Right hindlimb (tissue), 1 donor: ENCODE measurements around the gene SLC7A10.
A peak's percentile ranks its signal among the peaks of the same experiment; 100 is the strongest.
"Not testable (repeated sequence)": the region's sequence is repeated elsewhere in the genome, so short reads cannot be mapped to it uniquely, and the experiment has no call there.

Experiments used
- DNase-seq: peaks from one replicate; pipeline ENCODE4 v3.0.0-alpha.2; 2018

SLC7A10 gene

DNA sequence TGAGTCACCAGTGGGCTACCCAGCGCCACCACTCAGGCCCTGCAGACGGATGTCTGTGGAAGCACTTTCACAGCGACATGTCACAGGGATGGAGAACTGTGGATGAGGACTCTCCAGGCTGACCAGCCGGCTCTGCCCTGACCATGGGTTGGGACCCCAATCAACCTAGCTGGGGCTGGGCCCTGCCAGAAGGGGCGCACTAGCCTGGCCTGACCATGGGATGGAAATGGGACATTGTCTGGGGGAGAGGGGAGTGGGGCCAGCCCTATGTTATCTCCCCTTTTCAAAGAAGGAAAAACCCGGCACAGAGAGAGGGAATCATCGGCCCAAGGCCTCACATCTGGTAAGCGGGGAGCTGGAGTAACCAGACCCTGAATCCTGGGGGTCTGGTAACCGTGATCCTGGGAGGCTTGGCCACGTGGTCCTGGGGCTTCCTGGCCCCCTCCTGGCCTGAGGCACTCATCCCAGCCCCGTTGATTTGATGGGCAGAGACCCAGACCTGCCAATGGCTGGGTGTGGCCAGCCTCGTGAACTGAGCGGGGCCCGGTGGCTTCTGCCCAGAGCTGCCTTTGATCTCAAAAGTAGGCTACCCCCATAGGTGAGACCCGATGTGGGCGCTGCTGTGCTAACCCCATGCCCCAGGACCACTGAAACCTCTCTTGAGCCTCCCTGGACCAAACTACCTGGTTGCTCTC lies 11.2 kb upstream of the SLC7A10 start:
- DNase-seq, result no peak

DNA sequence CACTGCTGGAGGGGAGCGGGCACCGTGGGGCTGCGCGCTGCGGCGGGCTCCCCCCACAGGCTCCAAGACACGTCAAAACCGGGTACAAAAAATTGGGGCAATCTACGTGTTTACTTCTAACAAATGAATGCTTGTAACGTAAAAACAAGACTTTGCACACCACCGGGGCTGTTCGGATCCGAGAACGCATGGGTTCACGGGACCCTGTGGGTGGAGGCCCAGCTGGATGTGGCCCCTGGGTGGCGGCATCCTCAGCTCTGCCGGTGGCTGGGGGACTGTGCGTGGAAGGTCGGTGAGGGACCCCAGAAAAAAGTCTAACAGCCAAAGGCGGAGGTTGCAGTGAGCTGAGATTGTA lies 10.3 kb upstream of the SLC7A10 start:
- DNase-seq, result no peak

DNA sequence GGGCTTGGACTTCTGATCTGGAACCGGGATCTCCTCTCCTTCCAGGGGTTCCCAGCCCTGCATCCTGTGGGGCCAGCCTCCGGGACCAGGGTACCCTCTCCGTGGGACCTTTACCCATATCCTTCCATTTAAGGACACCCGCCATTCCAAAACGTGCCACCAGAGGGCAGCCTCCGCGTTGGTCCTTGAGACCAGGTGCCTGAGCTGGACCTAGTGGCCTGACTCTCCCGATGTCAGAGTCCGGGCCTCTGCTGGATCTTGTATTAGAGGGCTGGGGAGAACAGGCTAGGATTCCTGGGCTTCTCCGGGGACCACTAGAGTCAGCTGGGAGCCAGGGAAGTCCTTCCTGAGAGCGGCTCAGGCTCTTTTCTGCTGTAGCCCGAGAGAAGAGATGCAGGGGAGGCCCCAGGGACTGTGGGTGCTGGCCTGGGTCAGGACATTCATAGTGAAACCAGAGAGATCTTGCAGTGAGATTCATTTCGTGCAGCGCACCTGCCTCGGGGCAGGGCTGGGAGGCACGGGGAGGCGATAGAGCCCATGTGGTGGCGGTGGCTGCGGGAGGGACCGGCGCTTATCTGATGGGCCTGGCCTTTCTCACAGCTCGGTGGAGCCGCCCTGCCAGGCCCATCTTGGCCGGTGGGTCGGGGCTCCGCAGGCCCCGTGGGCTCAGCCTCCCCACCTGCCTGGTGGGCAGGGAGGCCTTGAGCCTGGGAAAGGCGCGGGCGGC lies 9.8 kb upstream of the SLC7A10 start:
- DNase-seq, result peak; percentile 64

DNA sequence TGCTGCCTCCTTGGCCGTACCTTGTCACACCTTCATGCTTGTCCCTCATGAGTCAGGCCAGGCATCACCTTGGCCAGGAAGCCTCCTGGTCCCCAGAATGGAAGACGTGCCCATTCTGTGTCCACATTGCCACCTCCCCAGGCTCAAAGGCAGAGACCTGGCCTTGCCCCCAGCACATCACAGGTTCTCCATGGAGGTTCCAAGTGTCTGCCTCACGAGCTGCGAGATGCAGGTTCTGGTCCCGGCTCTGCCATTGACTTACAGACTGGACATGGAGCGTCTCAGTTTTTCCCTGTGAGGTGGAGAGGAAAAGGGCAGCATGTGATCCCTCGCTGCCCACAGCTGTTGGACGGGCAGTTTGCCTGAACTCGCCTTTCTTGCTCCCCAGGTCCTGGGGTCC lies 9.1 kb upstream of the SLC7A10 start:
- no peak for DNase-seq

DNA sequence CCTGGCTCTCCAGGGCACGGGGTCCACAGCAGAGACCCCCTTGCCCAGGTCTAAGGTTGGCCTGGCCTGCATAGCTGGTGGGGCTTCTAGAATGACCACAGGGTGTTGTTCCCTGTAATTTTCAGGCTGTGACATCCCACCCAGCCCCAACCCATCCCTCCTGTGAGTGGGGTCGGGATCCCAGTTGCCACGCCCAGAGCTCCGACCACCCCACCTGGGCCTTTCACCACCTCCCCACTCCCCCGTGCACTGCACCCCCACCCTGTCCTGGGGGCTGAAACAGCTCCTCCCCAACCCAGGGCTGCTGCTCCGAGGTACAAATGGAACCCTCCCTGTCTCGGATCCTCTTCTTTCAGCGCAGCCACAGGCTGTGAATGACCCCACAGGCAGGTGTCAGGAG lies 8.4 kb upstream of the SLC7A10 start:
- DNase-seq, result no peak

DNA sequence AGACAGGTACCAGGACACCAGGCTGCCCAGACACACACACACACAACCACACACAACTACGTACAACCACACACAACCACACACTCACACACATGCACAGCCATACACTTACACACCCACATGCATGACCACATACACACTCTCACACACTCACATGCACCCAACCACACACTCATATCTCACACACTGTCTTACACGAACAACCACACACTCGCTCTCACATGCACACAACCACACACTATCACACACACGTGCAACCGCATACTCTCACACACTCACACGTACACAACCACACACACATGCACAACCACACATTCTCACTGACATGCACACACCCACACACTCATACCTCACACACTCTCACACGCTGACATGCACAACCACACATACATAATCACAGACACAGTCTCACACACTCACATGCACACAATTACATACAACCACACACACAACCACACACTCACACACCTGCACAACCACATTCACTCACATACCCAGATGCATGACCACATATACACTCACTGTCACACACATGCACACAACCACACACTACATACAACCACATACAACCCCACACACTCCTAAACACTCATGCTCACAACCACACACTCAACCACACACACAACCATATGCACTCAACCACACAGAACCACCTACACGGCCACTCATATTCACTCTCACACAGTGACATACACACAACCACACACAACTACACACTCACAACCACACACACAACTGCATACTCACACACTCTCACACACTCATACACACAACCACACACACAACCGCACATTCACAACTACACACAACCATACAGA lies 7.6 kb upstream of the SLC7A10 start:
- no peak for DNase-seq

DNA sequence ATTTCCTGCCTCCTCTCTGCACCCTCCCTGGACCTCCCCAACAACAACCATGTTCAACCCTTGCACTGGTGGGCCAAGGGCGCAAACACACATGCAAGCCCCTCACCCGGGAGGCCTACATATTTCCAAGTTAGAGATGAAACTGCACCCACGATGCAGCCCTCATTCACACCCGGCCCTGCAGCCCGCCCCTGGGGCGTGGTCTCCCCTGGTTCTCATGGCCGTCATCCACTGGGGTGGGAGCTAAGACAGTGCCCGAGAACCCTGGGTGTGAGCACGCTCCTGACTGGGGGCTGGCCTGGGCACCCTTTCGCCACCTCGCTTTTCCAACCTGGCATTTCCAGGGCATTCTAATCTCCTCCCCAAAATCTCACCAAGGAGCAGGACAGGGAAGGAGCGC lies 7.0 kb upstream of the SLC7A10 start:
- no peak for DNase-seq

DNA sequence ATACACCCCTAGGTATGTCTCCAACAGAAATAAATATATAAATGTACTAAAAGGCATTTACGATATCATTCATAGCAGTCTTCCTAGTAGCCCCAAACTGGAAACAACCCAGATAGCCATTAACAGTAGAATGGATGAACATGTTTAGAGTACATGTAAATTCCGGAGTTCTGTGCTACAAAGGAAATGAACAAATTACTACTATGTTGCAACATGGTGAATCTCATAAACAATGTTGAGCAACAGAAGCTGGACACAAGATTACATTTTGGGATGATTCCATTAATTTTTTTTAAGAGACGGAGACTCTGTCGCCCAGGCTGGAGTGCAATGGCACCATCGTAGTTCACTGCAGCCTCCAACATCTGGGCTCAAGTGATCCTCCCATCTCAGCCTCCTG lies 5.9 kb upstream of the SLC7A10 start:
- DNase-seq, result no peak

DNA sequence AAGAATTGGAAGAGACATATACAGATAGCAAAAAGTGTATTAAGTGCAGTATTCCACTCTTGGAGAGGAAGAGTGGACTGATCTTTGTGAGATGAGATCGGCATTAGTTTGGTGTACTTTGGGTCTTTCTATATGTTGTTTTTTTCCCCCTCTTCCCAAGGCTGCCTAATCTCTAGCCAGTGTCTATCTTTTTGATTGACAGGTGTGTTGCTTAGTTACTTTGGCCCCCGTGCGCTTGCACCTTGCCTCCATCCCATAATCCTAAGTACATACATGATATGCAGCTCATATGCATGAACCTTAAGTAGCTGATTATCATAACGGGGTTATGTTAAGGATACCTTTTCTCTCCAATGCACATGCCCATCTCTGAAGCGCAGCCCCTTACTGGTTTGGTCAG lies 4.3 kb upstream of the SLC7A10 start:
- no peak for DNase-seq

DNA sequence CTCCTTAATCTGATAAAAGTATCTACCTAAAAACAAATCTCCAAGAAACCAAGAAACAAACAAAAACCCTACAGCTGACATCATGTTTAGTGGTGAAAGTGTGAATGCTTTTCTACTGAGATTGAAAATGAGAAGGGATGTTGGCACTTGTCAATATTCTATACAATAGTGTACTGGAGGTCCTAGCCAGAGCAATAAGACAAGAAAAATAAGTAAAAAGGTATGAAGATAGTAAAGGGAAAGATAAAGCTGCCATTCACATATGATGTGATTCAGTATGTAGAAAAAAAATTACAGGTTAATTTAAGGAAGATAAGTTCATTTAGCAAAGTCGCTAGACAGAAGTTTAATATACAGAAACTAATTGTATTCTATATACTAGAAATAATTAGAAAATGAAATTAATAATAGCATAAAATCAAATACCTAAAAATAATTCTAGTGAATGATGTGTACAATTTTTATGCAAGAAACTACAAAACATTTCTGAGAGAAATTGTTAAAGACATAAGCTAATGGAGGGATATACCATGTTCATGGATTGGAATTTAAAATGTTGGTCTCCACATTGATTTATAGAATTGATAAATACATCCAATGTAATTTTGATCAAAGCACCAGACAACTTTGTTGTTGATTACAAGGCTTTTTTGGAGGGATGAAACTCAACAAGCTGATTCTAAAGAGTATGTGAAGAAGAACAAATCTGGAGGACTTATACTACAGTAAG lies 2.4 kb upstream of the SLC7A10 start:
- no peak for DNase-seq

DNA sequence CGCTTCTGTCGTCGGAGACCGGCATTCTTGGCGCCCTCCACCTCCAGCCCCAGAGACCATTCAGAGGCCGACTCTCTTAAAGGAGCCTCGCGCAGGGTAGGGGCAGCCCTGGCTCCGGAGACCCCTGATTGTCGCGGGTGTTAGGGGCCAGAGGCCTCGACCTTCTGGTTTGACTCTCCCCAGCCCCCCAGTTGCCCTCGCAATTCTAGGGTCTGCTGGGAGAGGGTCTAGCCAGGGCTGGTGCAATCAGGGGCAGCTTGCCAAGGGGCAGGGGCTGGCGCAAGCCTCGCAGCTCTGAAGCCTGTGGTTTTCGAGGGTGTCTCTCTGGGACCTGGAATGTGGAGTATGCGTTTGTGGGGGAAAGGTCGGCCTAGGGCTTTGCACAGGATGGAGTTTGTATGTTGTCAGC lies 1.6 kb upstream of the SLC7A10 start:
- DNase-seq, result no peak

DNA sequence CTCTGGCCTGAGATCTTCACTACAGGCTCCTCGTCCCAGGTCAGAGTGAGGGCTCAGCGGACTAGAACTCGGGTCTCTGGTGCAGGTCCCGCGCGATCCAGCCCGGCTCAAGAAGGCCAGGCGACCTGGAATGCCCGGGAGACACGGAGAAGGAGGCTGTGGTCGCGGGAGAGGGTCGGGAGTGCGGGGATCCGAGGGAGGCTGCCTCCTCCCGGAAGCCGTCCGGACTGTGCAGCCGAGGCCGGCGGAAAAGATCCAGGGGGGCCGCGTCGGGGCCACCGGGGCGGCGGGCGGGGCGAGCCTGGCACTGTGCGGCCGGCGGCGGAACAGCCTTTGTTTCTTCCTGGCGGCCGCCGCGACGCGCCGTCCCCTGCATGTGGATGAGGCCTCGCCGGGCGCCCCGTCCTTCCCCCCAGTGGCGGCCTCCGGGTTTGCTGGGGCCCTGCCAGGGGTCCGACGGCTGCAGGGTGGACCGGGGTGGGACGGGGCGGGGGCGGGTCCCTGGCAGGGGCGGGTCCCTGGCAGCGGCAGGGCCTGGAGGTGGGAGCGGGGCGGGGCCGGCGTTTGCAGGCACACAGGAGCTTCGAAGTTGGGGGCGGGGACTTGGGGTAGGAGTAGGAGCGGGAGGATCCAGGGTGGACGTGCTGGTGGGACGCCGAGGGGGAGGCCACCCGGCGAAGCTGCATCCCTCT lies 1.0 kb upstream of the SLC7A10 start:
- no peak for DNase-seq

DNA sequence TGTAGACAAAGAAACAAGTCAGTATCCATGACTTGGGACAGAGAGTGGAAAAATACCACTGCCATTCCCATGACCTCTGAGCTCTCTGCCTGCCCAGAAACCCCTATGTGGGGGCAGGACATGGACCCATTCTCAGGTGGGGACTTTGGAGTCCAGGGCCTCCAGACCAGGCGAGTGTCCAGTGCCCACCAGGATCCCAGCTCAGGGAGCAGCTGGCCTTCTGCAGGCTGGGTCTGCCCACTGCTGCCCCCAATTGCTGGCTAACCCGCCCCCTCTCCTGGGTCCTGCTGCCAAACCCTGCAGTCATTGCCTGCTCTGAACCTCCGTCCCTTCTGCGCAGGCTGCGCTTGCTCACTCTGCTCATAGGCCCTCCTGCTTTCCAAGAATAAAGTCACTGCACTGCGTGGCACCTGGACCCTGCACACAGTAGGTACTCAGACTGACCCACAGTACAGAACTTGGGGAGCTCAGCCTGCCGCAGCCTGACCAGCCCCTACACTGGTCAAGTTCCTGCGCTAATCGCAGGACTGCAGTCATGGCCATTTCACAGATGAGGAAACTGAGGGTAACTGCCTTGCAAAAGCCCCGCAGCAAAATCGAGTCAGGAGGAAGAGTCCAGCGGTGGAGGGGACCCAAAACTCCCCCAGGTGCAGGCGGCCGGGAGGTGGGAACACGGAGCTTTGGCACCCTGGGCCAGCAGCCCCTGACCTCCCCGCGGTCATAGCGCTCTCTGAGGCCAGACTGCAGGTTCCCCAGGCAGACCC lies 774 bp downstream of the SLC7A10 start:
- no peak for DNase-seq

DNA sequence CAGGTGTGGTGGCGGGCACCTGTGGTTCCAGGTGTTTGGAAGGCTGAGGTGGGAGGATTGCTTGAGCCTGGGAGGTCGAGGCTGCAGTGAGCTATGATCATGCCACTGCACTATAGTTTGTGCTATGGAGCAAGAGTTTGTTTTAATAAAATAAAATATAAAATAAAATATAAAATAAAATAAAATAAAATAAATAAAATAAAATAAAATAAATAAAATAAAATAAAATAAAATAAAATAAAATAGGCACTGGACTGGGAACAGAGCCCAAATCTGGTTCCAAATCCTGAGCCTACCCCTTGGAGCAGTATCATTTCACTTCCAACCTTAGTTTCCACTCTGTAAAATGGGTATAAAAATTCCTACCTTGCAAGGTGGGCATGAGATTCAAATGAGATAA lies 3.4 kb downstream of the SLC7A10 start:
- not testable (repeated sequence) for DNase-seq

DNA sequence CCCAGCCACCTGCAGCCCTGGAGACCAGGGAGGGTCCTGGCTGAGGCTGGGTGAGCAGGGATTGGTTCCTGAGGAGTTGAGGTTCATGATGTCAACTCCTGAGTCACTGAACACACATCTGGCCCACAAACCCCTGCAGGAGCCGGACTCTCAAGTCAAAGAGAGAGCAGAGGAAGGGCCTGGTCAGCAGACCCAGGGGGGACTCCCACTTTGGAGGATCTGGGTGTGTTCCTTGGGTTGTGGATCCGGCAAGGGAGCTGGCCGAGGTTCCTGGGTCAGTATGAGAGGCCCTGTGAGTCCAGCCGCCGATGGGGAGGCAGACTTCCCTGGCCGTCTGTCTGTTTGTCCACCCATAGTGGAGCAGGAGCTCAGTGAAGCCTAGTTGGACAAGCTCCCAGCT lies 4.0 kb downstream of the SLC7A10 start:
- no peak for DNase-seq

DNA sequence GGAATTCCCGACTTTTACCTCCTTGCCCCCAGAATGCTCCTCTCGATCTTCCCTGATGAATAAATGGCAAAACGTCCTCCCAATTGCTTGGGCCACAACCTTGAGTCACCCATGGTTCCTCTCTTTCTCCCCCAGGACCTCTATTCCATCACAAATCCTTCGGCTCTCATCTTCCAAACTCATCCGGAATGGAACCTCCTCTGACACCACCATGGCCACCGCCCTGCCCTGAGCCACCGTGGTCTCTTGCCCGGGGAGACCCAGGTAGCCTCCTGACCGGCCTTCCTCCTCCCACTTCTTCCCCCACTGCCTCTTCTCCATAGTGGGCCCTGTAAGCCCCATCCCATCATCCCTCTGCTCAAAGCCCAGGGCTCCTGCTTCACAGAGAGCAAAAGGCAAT lies 4.9 kb downstream of the SLC7A10 start:
- DNase-seq, result no peak

DNA sequence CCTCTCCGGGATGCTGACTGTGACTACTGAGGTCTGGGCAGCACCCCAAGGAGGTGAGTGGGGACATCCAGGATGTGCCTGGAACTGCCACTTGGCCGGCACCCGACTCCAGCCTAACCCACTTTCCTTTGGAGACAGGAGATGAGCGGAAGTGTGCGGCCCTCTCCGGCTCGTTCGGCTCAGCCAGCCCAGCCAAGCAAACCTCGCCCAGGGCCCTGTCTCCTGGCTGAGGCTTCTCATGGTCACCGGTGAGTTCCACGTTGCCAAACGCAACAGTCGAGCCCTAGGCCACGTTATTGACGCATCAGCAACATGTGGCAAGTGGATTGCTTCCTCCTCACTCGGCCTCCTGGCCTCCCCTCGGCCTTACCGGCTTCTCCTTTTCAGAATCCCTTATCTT lies 5.5 kb downstream of the SLC7A10 start:
- no peak for DNase-seq

DNA sequence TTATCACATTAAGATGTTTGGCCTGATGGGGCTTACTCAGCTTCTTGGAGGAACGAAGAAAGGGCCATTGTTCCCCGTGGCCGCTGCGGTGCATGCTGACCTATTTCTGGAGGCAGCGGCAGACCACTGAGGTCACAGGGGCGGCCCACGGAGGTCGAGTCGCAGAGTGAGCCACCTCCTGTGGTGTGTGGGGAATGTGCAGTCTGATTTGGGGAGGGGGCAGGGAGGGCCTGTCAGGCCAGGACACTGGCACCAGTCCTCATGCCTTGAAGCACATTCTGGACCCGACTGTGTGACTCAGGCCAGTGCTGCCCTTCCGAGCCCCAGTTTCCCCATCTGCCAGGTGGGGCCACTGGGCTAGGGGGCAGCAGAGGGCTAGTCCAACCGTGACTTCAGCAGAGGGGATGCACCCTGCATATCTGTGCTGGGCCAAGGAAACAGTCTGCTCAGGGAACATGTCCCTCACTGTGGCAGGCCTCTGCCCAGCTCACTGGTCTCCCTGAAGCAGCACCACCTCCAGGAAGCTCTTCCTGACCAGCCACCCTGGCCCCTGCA lies 6.3 kb downstream of the SLC7A10 start:
- DNase-seq, result no peak

DNA sequence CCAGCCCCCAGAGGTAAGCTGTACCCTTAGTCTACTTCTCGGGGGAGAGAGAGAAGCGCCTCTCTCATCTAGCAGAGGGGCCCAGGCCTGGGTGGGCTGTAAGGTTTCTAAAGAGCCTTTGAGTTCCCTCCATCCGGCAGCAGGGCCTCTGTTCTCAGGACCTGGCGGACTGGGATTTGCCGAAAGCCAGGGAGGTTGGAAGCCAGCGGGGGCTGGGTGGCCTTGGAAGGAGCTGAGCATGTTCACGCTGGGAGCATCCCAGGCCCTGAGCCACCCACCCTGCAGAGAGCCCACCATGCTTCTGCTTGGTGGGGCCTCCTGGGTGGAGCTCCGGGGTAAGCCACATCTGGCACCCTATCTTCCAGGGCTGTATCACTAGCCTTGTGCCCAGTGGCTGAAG lies 7.8 kb downstream of the SLC7A10 start:
- DNase-seq, result no peak

DNA sequence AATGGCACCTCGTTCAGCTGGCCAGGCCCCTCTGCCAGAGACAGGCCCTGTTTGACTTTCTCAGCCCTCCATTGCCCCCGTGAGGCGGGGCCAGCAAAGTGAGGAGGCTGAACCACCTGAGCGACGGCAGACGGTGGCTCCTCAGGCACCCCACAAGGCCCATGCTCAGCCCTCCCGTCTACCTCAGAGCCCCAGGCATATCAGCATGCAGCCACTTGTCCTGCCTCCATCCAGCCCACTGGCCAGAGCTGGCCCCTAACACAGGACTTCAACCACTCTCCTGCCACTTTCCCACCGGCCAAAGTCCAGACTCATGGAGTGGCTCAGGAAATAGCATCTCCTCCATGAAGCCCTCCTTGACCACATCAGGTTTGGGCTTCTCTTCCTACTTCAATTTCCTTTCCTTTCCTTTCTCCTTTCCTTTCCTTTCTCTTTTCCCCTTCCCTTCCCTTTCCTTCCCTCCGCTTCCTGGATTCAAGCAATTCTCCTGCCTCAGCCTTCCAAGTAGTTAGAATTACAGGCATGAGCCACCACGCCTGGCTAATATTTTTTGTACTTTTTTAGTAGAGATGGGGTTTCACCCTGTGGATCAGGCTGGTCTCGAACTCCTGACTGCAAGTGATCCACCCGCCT lies 9.3 kb downstream of the SLC7A10 start:
- no peak for DNase-seq
